Measurements from ENCODE around the gene SORCS2. TPM values are rescaled to one million over a fixed set of nuclear protein-coding genes. Genes with fewer than 3 reads are reported as not detected.

Gene SORCS2
- total RNA-seq, 1 donor from 2014 or later: 13.4 TPM

- DNase-seq: no peak
Observed at GRCh38 chr4:7338876-7339623, 146.7 kb downstream of the SORCS2 start.

- no peak for DNase-seq
Observed at GRCh38 chr4:7339751-7340552, 147.6 kb downstream of the SORCS2 start.

DNA sequence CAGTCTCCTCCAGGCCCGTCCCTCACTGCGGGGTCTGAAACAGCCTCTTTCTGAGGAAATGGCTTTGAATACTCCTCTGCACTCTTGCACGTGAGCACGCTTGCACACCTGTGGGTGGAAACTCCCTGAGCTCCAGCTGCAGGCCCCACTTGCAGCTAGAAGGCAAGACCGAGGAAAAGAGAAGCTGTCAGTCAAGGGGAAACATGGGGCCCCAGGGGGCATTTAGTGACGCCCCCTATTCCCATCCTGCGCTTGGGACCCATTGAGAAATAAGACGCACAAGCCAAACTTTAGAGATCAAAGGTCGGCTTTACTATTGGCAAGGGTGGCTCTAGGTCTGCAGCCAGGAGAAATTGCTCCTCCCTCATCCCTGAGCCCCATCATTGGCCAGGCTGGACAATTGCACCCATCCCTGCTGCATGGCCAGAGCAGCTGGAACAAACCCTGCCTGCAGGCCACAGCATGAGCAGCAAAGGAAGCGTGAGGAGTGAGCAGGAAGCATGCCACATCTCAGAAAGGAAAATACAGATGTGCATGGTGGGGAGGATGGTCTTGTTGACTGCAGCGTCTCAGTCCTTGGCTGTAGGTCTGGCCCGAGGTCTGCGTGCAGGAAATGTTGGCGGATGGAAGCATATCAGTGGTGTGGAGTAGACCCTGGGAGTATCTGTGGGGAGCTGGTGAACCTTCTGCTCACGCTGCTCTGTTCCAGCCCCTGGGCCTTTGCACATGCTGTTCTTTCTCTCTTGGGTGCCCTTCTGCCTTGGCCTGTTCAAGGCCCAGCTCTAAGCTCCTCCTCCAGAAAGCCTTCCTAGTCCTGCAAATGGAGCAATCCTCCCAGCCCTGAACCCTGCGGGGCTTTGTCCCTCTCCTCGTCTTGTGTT lies 148.5 kb downstream of the SORCS2 start:
- DNase-seq: no peak

GRCh38 chr4:7341491-7342222 lies 149.3 kb downstream of the SORCS2 start:
- DNase-seq: no peak

DNA sequence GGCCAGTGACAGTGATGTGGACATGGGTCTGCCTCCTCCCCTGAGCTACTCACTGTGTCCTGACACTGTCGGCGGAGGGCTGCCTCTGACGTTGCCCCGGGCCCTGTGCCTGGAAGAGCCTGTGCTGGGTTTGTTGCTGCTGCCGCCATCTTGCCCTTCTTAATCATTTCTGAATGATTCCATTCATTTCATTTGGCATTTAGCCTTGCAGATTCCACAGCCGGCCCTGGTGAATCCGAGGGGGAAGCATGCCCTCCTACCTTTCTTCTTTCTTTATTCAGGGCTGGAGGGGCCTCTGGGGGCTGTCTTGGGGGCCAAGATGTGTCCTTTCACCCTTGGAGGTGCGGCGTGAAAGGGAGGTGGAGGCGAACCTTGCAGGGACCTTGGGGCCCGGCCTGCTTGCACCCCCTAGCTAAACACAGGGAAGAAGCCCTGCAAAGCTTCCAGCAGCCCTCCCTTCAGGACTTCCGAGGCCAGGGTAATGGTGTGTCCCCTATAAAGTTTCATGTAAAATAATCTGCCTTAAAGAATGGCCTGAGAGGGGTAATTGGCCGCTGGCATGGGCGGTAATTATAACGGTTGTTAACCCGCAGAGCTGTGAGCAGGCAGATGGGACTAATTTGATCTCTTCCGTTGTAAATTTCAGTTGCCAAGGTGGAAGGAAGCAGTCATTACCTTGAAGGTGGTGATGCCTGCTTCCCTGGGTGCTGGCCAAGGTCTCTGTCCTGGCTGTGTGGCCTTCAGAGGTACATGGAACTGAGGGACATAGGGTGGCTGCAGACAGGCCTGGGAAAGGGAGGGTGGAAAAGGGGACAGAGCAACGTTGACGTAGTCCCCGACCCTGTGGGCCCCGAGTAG lies 150.1 kb downstream of the SORCS2 start:
- no peak for DNase-seq

DNA sequence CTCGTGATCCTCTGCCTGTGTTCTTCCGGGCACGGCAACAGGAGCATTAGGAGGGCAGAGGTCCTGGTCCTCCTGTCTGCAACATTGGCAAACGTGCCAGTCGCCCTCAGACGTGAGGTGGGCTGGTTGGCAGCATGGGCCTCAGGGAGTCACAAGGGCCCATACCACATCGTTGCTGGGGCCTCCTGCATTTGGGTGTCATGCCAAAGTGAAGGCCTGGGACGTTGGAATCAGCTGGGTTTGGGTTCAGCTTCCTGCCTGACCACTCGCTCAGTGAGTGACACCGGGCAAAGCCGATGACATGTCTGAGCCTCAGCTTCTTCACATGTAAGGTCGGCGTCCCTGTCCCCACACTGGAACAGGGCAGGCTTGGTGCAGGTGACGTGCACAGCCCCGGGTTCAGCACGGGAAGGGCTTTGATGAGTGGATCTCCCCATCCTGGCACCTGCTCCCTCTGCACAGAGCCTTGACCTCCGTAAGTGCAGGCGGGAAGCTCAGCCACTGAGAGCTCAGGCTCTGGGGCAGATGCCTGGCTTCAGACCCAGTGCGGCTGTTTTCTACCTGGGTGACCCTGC lies 150.8 kb downstream of the SORCS2 start:
- no peak for DNase-seq

GRCh38 chr4:7343950-7344349 lies 151.6 kb downstream of the SORCS2 start:
- DNase-seq: no peak

DNA sequence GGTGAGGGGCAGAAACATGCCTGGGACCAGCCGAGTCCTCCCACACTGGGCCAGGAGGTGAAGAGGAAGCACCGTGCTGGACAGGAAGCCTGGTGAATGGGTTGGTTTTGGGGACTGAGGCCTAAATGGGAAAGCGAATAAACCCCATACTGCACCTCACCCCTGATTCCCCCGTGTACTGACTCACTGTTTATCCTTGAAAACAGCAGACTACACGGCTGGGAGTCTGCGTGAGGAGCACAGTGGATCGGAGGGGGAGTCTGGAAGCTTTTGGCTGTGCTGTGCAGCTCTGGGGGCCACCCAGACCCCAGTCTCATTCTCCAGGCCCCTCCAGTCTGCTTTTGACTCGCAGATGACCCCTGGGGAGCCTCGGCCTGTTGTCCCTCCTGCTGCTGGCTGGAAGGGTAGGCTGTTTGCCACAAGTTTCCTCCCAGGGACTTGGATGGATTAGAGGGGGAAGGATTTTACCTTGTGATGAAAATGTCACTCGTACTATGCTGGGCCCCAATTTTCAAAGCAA lies 152.4 kb downstream of the SORCS2 start:
- DNase-seq: peak; percentile 54

DNA sequence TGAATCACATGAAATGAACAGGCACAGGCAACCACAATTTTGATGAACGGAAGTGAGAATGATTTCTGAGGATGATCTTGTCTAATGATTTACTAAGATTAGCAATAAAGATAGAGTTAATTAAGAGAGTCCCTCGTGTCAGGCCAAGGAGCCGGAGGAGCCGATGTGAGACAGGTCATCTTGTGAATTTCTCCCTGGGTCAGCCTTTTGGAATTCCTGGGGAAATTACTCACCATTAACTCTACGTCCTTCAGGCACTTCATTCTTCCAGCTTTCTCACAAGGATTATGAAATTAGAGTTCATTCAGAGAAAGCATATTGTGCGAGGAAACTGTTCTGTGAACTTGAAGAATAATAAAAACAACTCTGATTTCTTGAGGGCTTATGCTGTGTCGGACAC lies 155.6 kb downstream of the SORCS2 start:
- no peak for DNase-seq

- no peak for DNase-seq
Observed at GRCh38 chr4:7348946-7349900, 156.9 kb downstream of the SORCS2 start.

DNA sequence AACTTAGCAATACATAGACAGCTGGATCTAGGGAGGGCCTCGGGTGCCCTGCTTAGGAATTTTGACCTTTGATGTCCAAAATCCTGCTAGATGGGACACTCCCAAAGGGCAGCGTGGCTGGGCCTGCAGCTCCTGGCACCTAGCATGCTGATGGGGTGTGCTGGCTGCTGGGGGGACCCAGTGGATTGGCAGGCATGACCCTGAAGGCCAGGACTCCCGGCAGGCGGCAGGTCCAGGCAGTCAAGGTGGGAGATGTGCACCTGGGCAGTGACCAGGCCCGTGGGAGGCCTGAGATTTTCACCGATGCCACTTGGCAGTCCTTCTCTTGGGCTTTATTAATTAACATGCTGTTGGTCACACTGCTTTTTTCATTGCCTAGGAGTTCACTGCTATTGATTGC lies 158.1 kb downstream of the SORCS2 start:
- no peak for DNase-seq

DNA sequence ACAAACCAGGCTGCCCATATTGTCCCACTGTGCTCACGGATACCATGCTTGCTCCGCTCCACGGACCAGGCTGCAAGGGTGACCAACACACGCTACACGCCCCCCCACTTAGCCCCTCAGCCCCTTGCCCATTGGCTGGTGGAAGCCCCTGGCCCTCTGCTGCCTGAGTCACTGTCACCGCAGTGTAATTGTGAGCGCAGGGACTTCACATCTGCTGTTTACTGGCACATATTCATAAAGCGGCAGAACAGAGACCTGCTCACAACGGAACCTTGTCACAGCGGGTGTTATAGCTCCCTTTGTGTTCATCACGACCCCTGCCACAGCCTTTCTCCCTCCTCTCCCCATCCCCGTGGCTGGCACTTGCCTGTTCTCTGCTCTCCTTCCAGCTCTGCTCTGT lies 158.7 kb downstream of the SORCS2 start:
- DNase-seq: no peak

DNA sequence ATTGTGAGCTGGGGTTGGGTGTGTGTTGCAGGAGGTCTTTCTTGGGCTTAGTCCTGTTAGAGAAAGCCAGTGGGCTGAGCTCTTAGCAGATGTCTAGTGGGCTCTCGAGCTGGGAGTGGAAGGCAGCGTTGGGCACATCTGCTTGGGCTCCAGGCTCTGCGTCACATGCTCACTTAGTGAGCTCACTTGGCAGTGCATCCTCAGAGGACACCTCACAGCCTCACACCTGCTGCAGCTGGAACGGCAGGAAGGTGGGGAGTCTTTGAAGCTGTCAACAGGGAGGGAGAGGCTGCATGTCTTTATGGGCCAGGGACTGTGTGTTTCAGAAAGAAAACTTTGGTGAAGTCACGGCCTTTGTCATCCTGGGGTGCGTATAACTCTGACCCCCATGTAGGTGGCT lies 160.1 kb downstream of the SORCS2 start:
- no peak for DNase-seq

GRCh38 chr4:7353046-7353790 lies 160.9 kb downstream of the SORCS2 start:
- no peak for DNase-seq

- no peak for DNase-seq
Observed at GRCh38 chr4:7353846-7354610, 161.7 kb downstream of the SORCS2 start.

- DNase-seq: no peak
Observed at GRCh38 chr4:7354927-7355326, 162.6 kb downstream of the SORCS2 start.

DNA sequence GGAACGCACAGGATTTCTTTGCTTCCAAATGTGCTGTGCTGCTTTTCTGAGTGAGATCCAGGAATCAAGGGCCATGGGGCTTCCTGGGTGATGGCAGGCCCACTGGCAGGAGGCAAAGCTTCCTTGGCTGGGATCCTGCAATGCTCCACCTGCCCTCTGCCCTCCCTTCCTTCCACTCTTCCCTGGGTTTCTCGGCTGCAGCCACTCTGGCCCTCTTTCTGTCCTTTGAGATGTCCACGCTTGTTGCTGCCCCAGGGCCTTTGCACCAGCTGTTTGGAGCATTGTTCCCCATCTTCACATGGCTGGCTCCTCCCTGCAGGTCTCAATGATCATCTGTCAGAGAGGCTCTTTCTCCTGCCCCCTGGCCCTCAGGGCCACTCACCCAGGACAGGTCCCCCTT lies 163.5 kb downstream of the SORCS2 start:
- DNase-seq: no peak
